Gastroesophageal sphincter (tissue), 3 donors: ENCODE measurements around the gene CNTNAP2.

Experiments
- CTCF ChIP-seq, 4 experiments: fragments of 200-600 bp in 2 of 4; fragments of 450-650 bp in 2 of 4; sonication (generic) in 1 of 4; IDR thresholded peaks; one replicate each; pipeline ENCODE4 v1.5.1; 2017 to 2019; ENCODE audit warnings: antibody characterized with exemption in 4 of 4, mild to moderate bottlenecking in 2 of 4, moderate library complexity in 2 of 4
- EP300 ChIP-seq: sonication (generic); formaldehyde crosslinking; IDR thresholded peaks from one replicate; pipeline ENCODE4 v1.6.1; 2017; ENCODE audit warnings: antibody characterized with exemption, mild to moderate bottlenecking
- POLR2A ChIP-seq, 2 donors: fragments of 450-650 bp; IDR thresholded peaks; one replicate each; pipeline ENCODE4 v1.6.1; 2017; ENCODE audit warnings: antibody characterized with exemption in 2 of 2, mild to moderate bottlenecking in 2 of 2, moderate library complexity in 1 of 2
- POLR2AphosphoS5 ChIP-seq: sonication (generic); formaldehyde crosslinking; IDR thresholded peaks from one replicate; pipeline ENCODE4 v1.6.1; 2017; ENCODE audit warnings: antibody characterized with exemption

GRCh38 chr7:148304083-148304335 is 2187.4 kb downstream of the CNTNAP2 start:
- TF ChIP-seq CTCF (IDR thresholded peaks at IDR 0.05) (no peak), EP300 (no peak), POLR2A (IDR thresholded peaks at IDR 0.05) (no peak), POLR2AphosphoS5 (no peak)
